Left colon (tissue), 2 donors: ENCODE results near the gene MUC5AC. TPM values are rescaled to one million over a fixed set of nuclear protein-coding genes. Genes with fewer than 3 reads are reported as not detected.

Experiments
- ATAC-seq: fragments of 200-7000 bp; cut with Tn5 transposase; one replicate; pipeline ENCODE4 v1.9.1; 2020; ENCODE audit warnings: mild to moderate bottlenecking, moderate library complexity
- DNase-seq, 2 donors: peaks; one replicate each; pipeline ENCODE4 v3.0.0-alpha.2; 2020
- intact Hi-C, 2 donors: fragments of 100-400 bp; cut with DNase I in 1 of 2; cut with micrococcal nuclease in 1 of 2; formaldehyde crosslinking; loops; one replicate each; pipeline versions ENCODE4 v1.11.2 to v1.14.0; 2022; cut with DNase I, micrococcal nuclease
- total RNA-seq, 2 donors: library from RNA; stranded (reverse); fragmentation: NEBNext Ultra II Directional; extraction: Animal tissue kit (Norgen Biotek cat#: 25700); gene quantifications; one replicate each; pipeline ENCODE4 v1.2.1, GENCODE V29; 2021
- donor health status: DM: no; HTN: no; CAD: no.
- donor health status: DM: yes; HTN: yes; CAD: no.

MUC5AC gene
- total RNA-seq, 2 donors from 2014 or later, result 0.03 to 0.09 TPM

GRCh38 chr11:1226226-1226985 is 68.7 kb downstream of the MUC5AC start:
- no peak for ATAC-seq
- peak; percentile 18 to 23 for DNase-seq
- intact Hi-C loops, result no loop called here

DNA sequence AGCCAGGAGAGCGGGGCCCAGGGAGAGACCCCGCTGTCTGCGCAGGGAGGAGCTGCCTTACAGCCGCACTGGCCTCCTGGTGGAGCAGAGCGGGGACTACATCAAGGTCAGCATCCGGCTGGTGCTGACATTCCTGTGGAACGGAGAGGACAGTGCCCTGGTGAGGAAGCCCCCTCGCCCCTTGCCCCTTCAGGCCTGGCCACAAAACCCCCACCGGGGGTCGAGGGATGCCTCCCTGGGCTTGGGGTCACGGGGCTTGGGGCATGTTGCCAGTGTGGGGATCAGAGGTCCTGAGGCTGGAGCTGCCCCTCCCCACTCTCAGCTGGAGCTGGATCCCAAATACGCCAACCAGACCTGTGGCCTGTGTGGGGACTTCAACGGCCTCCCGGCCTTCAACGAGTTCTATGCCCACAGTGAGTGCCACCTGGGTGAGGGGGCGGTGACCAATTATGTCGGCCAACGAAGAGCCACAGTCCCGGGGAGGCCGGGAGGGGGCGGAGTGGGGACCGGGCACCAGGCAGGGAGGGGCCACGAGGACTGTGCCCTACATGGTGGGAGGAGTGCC is 69.3 kb downstream of the MUC5AC start:
- intact Hi-C loops, result no loop called here
- DNase-seq (peak; percentile 13 to 25), ATAC-seq (no peak)

- peak in 1 of 2 donors; percentile 4 for DNase-seq
- ATAC-seq, result no peak
- intact Hi-C loops, result no loop called here
These were observed 69.9 kb downstream of the MUC5AC start for GRCh38 chr11:1227551-1228100.

GRCh38 chr11:1228101-1228821 is 70.5 kb downstream of the MUC5AC start:
- intact Hi-C loops, result no loop called here
- DNase-seq (peak; percentile 9 to 25), ATAC-seq (no peak)

GRCh38 chr11:1228921-1229451 is 71.2 kb downstream of the MUC5AC start:
- DNase-seq, result peak; percentile 10 to 26
- intact Hi-C loops, result no loop called here
- no peak for ATAC-seq

GRCh38 chr11:1229471-1230120 is 71.8 kb downstream of the MUC5AC start:
- DNase-seq, result peak; percentile 49 to 57
- intact Hi-C loops, result no loop called here
- peak; percentile 32 for ATAC-seq

GRCh38 chr11:1230121-1230455 is 72.3 kb downstream of the MUC5AC start:
- DNase-seq (peak in 1 of 2 donors; percentile 21), ATAC-seq (no peak)
- intact Hi-C loops, result no loop called here

GRCh38 chr11:1230456-1231395 is 73.0 kb downstream of the MUC5AC start:
- ATAC-seq (no peak), DNase-seq (peak; percentile 10 to 24)
- intact Hi-C loops, result no loop called here

DNA sequence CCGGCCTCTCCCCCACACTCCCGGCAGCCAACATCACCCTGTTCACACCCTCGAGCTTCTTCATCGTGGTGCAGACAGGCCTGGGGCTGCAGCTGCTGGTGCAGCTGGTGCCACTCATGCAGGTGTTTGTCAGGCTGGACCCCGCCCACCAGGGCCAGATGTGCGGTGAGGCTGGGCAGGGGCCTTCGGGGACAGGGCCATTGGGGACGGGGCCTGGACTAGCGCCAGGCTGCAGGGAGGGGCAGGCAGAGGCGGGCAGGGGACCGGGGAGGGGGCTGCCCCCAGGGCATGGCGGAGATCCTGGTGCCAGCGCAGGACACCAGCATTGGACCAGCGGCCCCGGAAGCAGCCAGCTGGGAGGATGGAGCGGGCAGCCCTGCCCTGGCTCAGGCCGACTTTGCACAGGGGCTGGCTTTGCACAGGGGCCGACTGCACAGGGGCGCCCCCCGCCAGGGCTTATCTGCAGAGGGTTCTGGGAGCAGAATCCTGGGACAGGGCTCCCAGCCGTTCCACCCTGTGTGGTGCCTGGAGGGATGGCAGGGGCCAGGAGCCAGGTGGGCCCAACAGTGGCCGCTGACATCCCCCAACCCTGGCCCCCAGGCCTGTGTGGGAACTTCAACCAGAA is 73.8 kb downstream of the MUC5AC start:
- DNase-seq, result peak; percentile 30 to 38
- ATAC-seq, result no peak
- intact Hi-C loops, result no loop called here

DNA sequence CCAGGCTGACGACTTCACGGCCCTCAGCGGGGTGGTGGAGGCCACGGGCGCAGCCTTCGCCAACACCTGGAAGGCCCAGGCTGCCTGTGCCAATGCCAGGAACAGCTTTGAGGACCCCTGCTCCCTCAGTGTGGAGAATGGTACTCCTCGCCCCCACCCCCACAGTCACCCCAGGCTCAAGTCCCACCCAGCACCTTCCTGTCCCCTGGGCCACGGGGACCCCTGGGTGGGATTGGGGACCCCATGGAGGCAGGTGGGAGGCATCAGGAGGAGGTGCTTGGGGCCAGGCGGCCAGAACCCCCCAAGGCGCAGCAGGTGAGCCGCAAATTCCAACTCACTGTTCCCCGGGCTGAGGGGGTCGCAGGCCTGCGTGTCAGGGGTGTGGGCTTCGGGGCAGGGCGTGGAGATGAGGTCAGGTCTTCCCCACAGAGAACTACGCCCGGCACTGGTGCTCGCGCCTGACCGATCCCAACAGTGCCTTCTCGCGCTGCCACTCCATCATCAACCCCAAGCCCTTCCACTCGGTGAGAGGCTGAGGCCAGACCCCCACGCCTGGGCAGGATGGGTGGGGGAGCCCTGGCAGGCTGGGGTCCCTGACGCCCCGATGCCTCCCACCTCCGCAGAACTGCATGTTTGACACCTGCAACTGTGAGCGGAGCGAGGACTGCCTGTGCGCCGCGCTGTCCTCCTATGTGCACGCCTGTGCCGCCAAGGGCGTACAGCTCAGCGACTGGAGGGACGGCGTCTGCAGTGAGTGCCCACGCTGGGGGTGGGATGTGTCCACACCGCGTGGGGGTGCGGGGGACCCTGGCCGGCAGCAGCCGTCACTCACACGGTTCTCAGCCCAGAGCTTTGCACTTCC is 74.5 kb downstream of the MUC5AC start:
- DNase-seq (peak; percentile 14 to 27), ATAC-seq (no peak)
- intact Hi-C loops, result no loop called here

DNA sequence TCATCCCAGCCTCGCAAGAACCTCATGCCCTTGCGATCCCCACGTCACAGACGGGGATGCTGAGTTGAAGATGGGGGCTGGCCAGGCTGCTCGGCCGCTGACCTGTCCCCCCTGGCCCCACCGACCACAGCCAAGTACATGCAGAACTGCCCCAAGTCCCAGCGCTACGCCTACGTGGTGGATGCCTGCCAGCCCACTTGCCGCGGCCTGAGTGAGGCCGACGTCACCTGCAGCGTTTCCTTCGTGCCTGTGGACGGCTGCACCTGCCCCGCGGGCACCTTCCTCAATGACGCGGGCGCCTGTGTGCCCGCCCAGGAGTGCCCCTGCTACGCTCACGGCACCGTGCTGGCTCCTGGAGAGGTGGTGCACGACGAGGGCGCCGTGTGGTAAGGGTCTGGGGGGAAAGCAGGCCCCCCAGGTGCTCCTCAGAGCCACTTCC is 75.1 kb downstream of the MUC5AC start:
- intact Hi-C loops, result no loop called here
- peak in 1 of 2 donors; percentile 29 for DNase-seq
- peak; percentile 13 for ATAC-seq

DNA sequence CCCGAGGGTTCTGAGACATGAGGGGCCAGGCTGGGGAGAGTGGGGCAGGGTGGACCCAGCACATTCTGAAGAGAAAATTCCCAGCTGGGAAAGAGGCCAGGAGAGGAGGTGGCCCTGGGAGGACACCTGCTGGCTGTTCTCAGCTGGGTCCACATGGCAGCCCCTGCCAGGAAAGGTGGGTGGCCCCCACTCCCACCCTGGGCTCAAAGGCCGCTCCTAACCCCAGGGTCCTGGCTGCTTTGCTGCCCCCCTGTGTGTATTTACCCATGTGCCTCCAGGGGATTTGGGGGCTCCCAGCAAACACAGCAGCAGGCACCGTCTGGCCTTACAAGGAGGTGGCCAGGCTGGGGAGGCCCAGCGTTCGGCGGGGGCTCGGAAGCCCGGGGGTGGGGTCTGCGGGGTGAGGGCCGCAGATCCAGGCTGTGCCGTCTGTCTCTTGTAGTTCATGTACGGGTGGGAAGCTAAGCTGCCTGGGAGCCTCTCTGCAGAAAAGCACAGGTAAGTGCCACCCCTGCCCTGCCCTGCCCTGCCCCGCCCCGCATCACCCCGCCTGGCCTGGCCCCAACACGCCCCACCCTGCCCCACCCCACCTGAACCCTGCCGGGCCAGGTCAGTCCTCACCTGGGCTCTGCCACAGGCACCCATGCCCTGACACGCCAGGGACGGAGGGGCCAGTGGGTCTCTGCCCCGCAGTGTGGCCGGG is 75.7 kb downstream of the MUC5AC start:
- intact Hi-C loops, result no loop called here
- ATAC-seq (peak; percentile 65), DNase-seq (peak; percentile 72 to 77)

DNA sequence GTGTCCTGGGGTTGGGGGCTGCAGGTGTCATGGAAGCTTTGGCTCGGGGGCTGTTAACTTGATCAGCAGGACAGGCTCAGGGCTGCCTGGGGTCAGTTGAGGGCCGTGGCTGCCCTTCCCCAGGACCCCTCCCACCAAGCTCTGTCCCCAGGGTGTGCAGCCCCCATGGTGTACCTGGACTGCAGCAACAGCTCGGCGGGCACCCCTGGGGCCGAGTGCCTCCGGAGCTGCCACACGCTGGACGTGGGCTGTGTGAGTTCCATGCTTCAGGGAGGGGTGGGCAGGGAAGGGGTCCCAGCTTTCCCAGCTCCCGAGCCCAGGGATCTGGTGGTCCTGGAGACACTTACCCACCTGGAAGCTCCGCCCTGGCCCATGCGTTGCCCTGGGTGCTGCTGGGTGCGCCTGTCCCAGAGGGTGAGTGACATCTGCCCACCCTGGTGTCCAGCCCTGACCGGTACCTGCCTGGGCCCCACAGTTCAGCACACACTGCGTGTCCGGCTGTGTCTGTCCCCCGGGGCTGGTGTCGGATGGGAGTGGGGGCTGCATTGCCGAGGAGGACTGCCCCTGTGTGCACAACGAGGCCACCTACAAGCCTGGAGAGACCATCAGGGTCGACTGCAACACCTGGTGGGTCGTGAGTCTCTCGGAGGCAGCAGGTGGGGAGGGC is 76.4 kb downstream of the MUC5AC start:
- ATAC-seq (no peak), DNase-seq (peak; percentile 19 to 33)
- intact Hi-C loops, result no loop called here

- DNase-seq (peak; percentile 8 to 25), ATAC-seq (no peak)
- intact Hi-C loops, result no loop called here
These were observed 77.1 kb downstream of the MUC5AC start for GRCh38 chr11:1234771-1235305.

GRCh38 chr11:1235306-1235900 is 77.7 kb downstream of the MUC5AC start:
- intact Hi-C loops, result no loop called here
- ATAC-seq (no peak), DNase-seq (peak in 1 of 2 donors; percentile 7)
